ENCODE measurements around the gene CFAP410.
"Not testable (repeated sequence)": the region's sequence is repeated elsewhere in the genome, so short reads cannot be mapped to it uniquely, and the experiment has no call there.

CFAP410 gene

GRCh38 chr21:44350773-44351481 lies 11.7 kb upstream of the CFAP410 start:
- no peak for DNase-seq

- no peak for DNase-seq
Observed at GRCh38 chr21:44349847-44350772, 10.9 kb upstream of the CFAP410 start.

- no peak for DNase-seq
Observed at GRCh38 chr21:44349416-44349846, 10.2 kb upstream of the CFAP410 start.

GRCh38 chr21:44348861-44349260 lies 9.7 kb upstream of the CFAP410 start:
- DNase-seq = no peak

- DNase-seq = no peak
Observed at GRCh38 chr21:44347911-44348451, 8.8 kb upstream of the CFAP410 start.

GRCh38 chr21:44345495-44345894 lies 6.3 kb upstream of the CFAP410 start:
- no peak for DNase-seq

- no peak for DNase-seq
Observed at GRCh38 chr21:44344541-44345183, 5.5 kb upstream of the CFAP410 start.

GRCh38 chr21:44342981-44343380 lies 3.8 kb upstream of the CFAP410 start:
- not testable (repeated sequence) for DNase-seq

- not testable (repeated sequence) for DNase-seq
Observed at GRCh38 chr21:44341726-44342458, 2.7 kb upstream of the CFAP410 start.

- DNase-seq = no peak
Observed at GRCh38 chr21:44337941-44338895, 972 bp downstream of the CFAP410 start.

GRCh38 chr21:44337449-44337848 lies 1.7 kb downstream of the CFAP410 start:
- no peak for DNase-seq

GRCh38 chr21:44335266-44336059 lies 3.7 kb downstream of the CFAP410 start:
- no peak for DNase-seq

- no peak for DNase-seq
Observed at GRCh38 chr21:44334329-44335030, 4.7 kb downstream of the CFAP410 start.

GRCh38 chr21:44333509-44334328 lies 5.5 kb downstream of the CFAP410 start:
- DNase-seq = no peak

GRCh38 chr21:44332965-44333364 lies 6.2 kb downstream of the CFAP410 start:
- DNase-seq = no peak

GRCh38 chr21:44332383-44332782 lies 6.8 kb downstream of the CFAP410 start:
- DNase-seq = no peak

GRCh38 chr21:44331650-44332307 lies 7.4 kb downstream of the CFAP410 start:
- no peak for DNase-seq

GRCh38 chr21:44331209-44331608 lies 8.0 kb downstream of the CFAP410 start:
- DNase-seq = no peak

Measured in SIG-M5 (cell line).